Endothelial cell of umbilical vein (primary cell): ENCODE results near the gene TAS2R5.

Experiments used
- CTCF ChIP-seq, 2 donors: IDR thresholded peaks; 1 replicate in 1 of 2; 2 replicates in 1 of 2; pipeline ENCODE4 v1.5.1; 2011; ENCODE audit warnings: low read length in 2 of 2, mild to moderate bottlenecking in 2 of 2, moderate library complexity in 2 of 2, control low read depth in 1 of 2, inconsistent platforms in 1 of 2, low read depth in 1 of 2; ENCODE audit not compliant: insufficient read depth in 1 of 2; ENCODE audit errors: extremely low read depth in 1 of 2
- JUN ChIP-seq: IDR thresholded peaks from 2 replicates; pipeline ENCODE4 v1.6.1; 2011; ENCODE audit warnings: borderline replicate concordance, low read depth; ENCODE audit not compliant: insufficient read length, insufficient read depth

GRCh38 chr7:141837683-141838082, 47.7 kb downstream of the TAS2R5 start:
- TF ChIP-seq JUN (no peak), CTCF (IDR thresholded peaks at IDR 0.05; ENCODE audit: extremely low read depth in 1 of 2, insufficient read depth in 1 of 2, low read depth in 1 of 2, low read length in 2 of 2) (no peak)
